GM18520 (cell line): ENCODE measurements around the gene ARAP2.

Experiments
- ATAC-seq: cut with Tn5 transposase; IDR thresholded peaks from one replicate; pipeline ENCODE4 v1.9.1; 2021; ENCODE audit not compliant: unreplicated experiment

ARAP2 gene

DNA sequence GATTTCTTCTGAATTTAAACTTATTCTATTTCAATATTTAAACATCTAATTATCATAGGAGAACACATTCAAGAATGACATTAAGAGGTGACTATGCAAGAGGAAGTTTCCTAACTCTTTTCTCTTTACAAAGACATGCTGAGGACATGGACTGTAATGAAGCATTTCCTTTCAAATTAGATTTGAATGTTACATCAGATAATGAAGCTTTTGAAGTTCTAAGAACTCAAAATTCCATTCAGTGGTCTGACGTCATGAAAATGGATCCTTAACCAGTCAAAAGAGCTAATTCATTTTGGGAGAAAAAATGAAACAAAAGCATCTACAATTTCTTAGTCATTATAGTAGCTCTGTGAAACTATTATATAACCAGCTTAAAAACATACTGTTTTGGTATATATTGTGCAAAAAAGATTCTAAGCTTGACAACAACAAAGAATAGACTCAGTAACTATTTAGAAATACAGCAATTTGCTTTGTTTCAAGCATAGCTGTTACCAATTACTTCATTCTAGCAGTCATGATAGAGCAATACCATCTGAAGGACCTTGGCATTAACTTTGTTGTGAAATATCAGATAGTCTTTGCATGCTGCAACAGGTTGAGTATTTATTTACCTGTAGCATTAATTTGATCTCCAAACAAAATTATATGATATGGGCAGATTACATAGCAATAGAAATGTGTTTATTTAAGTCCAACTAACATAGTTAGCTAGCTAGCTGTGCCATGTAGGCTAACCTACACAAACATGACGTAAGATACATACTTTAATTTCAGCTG, 23.4 kb upstream of the ARAP2 start:
- no peak for ATAC-seq

DNA sequence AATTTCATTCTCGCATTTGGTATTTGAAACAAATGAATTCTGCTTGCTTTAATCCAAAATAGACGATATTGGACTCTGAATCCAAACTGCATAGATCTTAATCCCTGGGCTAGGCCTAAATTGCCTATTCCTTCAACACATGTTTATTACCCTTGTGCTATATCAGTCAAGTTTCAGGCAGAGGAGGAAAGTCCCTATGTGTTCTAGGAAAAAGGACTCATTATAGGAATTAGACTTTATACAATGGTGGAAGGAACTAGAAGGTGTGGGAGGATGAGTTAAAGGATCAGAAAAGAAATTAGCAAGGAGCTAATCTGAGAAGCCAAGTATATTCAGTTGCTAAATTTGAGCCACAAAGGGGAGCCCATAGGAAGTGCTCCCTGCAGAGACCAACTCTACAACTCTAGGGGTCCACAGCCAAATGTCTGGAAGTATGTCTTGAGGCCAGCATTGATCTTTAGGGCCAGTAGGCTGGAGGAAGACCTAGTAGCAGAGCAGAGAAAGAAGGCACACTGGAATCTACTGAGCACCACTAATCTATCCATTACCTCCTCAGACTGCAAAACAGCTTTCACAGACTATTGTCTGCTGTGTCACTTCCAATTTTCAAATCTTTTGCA, 20.0 kb upstream of the ARAP2 start:
- ATAC-seq, result no peak

DNA sequence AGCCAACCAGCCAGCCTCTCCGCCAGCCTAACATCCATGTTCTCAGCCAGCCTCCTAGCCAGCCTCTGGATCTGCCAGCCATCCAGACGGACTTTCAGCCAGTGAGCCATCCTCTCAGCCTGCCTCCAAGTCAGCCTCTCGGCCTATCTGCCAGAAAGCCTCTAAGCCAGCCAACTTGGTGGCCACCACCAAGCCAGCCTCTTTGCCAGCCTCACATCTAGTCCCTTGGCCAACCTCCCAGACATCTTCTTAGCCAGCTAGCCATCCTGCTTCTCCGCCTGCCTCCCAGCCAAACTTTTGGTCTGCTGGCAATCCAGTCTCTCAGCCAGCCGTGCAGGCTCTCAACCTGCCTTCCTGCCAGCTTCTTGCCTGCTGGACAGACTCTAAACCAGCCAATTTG, 16.4 kb upstream of the ARAP2 start:
- ATAC-seq, result no peak

- no peak for ATAC-seq
Observed at GRCh38 chr4:36256398-36256891, 12.1 kb upstream of the ARAP2 start.

GRCh38 chr4:36255577-36255976, 11.3 kb upstream of the ARAP2 start:
- ATAC-seq, result peak; percentile 89

GRCh38 chr4:36254371-36254770, 10.1 kb upstream of the ARAP2 start:
- ATAC-seq, result no peak

DNA sequence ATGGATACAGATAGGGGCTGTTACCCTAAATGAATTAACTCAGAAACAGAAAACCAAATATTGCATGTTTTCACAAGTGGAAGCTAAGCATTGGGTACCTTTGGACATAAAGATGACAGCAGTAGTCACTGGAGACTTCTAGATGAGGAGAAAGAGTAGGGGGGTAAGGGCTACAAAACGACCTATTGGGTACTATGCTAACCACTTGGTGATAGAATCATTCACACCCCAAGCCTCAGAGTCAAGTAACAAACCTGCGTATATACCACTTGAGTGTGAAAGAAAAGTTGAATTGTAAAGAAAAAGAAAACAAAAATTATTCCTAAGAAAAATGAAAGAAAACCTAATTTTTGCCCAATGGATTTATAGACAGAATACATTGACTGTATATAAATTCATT, 7.7 kb upstream of the ARAP2 start:
- no peak for ATAC-seq

GRCh38 chr4:36249610-36250009, 5.3 kb upstream of the ARAP2 start:
- ATAC-seq, result no peak

DNA sequence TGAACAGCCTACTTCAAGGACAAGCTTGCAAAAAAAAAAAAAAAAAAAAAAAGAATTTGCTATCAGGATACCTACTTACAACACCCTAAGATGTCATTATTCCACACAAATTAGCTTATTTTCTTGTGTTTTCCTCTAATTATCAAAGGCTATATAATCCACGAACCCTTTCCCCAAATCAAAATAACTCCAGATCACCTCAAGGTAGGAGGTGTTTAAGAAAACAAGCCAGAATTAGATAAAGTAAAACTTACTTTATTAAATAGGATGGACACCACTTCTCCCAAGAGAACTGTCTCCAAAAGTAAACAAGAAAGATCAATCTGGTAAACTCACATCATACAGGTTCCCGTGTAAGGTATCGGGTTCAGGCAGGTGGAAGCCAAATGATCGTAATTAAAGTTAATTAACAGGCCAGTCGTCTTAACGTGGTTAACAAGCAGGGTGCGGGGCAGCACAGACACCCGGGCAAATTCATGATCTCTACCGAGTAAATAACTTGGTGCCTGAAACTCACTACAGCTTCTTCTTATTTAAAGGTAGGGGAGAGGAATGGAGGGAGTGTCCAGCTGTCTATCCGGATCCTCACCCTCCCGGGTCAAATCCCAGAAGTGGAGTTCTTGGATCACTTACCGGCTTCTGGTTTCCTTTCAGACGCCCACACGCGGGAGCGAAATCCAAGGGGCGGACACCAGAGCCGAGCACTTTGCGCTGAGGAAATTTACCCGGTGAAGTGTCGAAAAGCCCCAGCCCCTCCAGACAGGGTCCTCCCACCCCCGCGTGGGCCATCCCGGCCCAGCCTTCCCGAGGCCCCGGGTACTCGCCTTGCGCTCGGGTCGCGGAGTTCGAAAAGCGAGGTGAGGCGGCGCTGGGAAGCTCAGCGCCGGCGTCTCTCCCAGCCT, 708 bp downstream of the ARAP2 start:
- ATAC-seq, result no peak

GRCh38 chr4:36242629-36243354, 1.5 kb downstream of the ARAP2 start:
- no peak for ATAC-seq

- peak; percentile 52 for ATAC-seq
Observed at GRCh38 chr4:36241771-36242170, 2.5 kb downstream of the ARAP2 start.

- ATAC-seq, result no peak
Observed at GRCh38 chr4:36237366-36238313, 6.7 kb downstream of the ARAP2 start.

DNA sequence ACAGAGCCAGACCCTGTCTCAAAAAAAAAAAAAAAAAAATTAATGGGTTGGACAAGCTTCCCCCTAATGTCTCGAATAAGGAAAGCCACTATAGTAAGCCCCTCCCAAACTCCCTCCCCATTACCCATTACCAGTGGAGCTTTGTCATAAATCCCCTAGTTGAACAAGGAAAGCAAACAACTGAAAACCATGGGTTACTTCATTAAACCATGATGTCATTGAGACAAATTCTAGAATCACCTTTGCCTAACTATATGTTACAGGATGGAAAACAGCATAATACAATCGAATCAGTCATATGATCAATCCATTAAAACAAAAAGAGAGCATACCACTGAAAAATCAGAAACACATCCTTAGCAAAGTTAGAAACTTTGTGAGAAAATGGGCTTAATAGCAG, 8.2 kb downstream of the ARAP2 start:
- ATAC-seq, result no peak

DNA sequence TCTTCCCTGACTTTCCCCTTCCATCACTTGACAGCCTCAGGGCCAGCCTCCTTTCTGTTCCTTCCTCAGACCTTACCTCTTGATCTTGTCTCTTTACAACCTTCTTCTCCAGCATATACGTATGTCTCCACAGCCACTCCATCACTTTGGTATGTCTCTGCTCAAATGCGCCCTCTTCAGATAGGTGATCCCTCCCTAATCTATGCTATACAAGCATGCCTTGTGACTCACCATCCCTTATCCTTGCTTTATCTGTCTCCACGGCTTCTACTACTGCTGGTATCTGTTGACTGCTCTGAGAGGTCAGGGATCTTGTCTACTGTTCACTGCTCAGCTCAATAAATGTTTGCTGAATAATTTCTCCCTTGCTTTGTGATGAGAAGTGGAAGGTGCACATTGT, 9.0 kb downstream of the ARAP2 start:
- no peak for ATAC-seq

DNA sequence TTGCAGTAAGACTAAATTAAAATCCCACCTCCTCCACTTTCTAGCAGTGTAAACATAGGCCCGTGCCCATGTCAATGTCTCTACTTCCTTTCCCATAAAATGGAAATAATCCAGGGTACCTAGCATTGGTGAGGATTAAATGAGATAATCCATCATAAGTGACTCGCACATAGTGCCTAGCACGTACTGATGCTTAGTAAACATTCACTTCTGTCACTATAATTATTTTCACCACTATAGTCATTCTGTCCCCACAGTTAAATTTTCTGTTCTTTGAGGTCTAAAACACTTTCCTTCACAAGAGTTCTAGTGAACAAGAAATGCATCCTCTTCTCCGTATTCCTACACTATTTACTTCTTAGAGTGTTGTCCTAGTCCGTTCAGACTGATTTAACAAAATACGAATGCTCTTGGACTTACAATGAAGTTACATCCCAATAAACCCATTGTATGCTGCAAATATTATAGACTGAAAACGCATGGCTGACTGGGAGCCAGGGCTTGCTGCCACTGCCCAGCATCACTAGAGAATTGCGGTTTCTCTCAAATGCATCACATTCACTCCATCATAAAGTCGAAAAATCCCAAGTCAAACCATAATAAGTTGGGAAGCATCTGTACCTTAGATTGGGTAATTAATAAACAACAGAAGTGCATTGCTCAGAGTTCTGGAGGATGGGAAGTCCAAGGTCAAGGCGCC, 10.6 kb downstream of the ARAP2 start:
- no peak for ATAC-seq

- no peak for ATAC-seq
Observed at GRCh38 chr4:36230534-36230933, 13.8 kb downstream of the ARAP2 start.

GRCh38 chr4:36227913-36228312, 16.4 kb downstream of the ARAP2 start:
- no peak for ATAC-seq

DNA sequence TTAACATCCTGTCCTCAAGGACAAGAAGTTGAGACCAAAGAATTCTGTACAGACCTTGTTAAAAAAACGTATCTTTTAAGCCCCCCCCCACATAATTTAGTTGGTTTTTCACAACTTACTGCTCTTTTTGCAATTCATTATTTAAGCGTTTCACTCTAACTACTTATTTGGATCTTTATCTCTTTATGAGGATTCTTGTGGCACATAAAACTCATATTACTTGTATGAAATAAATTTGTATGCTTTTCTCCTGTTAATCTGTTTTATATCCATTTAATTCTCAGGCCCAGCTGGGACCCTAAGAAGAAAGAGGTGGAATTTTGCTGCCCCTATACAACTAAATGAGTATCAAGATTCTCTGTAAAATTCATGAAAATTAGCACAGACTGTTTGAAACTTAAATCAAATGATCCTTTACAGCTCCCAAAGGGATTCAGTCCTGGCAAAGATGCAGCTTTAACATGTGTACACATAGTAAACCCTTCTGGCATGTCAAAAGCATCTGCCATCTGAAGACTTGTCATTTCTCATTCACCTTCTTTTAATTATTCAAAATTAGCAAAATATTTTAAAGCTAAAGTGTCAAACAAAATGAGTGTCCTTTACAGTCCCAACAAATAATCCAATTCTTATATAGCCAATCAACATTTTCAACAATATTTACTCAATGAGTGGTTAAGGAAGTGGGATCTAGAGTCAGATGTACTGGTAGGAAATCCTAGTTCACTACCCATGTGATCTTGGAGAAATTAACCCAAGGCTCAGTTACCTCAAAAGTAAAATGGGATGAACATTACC, 17.7 kb downstream of the ARAP2 start:
- ATAC-seq, result no peak
